ENCODE results near the gene LRRC3. TPM values are rescaled to one million over a fixed set of nuclear protein-coding genes. Genes with fewer than 3 reads are reported as not detected.

The LRRC3 gene
- total and polyA plus RNA-seq, 2 of the 4 experiments (the other 2 are of a cell fraction) = under 0.01 to 0.38 TPM

DNA sequence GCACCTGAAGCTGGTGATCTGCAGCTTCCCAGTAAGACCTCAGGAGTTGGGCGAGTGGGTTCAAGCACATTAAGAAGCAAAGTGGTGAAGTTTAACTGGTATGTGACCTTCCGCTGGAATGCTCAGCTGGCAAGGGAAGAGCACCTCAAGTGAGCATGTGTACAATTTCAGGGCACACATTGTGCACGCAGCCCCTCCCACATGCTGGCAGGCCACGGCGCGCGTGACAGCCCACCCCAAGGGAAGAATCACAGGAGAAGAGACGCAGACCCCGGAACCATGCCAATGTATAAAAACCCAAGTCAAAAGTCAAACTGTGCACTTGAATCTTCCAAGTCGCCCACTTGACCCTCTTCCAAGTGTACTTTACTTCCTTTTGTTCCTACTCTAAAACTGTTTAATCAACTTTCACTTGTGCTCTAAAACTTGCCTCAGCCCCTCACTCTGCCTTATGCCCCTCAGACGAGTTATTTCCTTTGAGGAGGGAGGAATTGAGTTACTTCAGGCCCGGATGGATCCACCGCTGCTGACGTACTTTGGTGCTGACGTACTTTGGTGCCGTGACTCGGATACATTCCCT, 20.0 kb downstream of the LRRC3 start:
- no peak overlapping the region for H2AK5ac ChIP-seq (ENCODE audit: low read depth, low read length)
- H3K4me2 ChIP-seq (ENCODE audit: low read depth, low read length) = no peak overlapping the region
- H3K79me1 ChIP-seq (ENCODE audit: low read depth in 1 of 2, low read length in 2 of 2) = no peaks in the 10 kb centered on the region
- H3K18ac ChIP-seq (ENCODE audit: low read depth, low read length) = no peak overlapping the region
- H3K4me1 ChIP-seq (ENCODE audit: control insufficient read depth, insufficient read depth, low read length) = no peaks in the 10 kb centered on the region
- no TSS peak for BruUV-seq (replicated peaks)
- intact Hi-C loops (cut with micrococcal nuclease) = no loop called here
- no peak overlapping the region for H3K9ac ChIP-seq (ENCODE audit: low read depth, low read length)
- H4K8ac ChIP-seq (ENCODE audit: low read depth in 2 of 2, low read length in 2 of 2) = no peak overlapping the region
- H3K9me1 ChIP-seq (ENCODE audit: insufficient read depth, low read length) = no peaks in the 10 kb centered on the region
- no peak overlapping the region for H2BK15ac ChIP-seq (ENCODE audit: low read depth, low read length)
- H3K9me3 ChIP-seq (ENCODE audit: control insufficient read depth, insufficient read depth, low read length) = no peaks in the 10 kb centered on the region
- DNase-seq = no peak
- H3K14ac ChIP-seq (replicated peaks; ENCODE audit: low read depth, low read length) = no peak overlapping the region
- no peak overlapping the region for H3K4me3 ChIP-seq (ENCODE audit: insufficient read depth, low read depth, low read length)
- H2AK9ac ChIP-seq (replicated peaks; ENCODE audit: low read depth, low read length, poor library complexity) = no peak overlapping the region
- H3K27ac ChIP-seq (ENCODE audit: insufficient read depth, low read length) = no peak overlapping the region
- H2BK5ac ChIP-seq (ENCODE audit: low read depth, low read length, poor library complexity, severe bottlenecking) = no peak overlapping the region
- H3K27me3 ChIP-seq (ENCODE audit: control insufficient read depth, insufficient read depth, low read length) = peaks cover 6% of the 10 kb centered on the region
- in situ Hi-C loops (cut with MboI; ENCODE audit: low sequenced_read_pairs) = no loop called here
- H2BK20ac ChIP-seq (ENCODE audit: low read depth, low read length) = no peak overlapping the region
- ChIA-PET CTCF (no interaction called here), POLR2A (ENCODE audit: unreplicated experiment) (no interaction called here)
- no peaks in the 10 kb centered on the region for H4K20me1 ChIP-seq (ENCODE audit: insufficient read depth, low read length)
- TF ChIP-seq POLR2A (IDR thresholded peaks at IDR 0.05; ENCODE audit: low read depth, low read length) = no peak
- TF ChIP-seq RCOR1 (IDR thresholded peaks at IDR 0.05; ENCODE audit: insufficient replicate concordance, low read length) = no peak
- TF ChIP-seq, protein P1, sequence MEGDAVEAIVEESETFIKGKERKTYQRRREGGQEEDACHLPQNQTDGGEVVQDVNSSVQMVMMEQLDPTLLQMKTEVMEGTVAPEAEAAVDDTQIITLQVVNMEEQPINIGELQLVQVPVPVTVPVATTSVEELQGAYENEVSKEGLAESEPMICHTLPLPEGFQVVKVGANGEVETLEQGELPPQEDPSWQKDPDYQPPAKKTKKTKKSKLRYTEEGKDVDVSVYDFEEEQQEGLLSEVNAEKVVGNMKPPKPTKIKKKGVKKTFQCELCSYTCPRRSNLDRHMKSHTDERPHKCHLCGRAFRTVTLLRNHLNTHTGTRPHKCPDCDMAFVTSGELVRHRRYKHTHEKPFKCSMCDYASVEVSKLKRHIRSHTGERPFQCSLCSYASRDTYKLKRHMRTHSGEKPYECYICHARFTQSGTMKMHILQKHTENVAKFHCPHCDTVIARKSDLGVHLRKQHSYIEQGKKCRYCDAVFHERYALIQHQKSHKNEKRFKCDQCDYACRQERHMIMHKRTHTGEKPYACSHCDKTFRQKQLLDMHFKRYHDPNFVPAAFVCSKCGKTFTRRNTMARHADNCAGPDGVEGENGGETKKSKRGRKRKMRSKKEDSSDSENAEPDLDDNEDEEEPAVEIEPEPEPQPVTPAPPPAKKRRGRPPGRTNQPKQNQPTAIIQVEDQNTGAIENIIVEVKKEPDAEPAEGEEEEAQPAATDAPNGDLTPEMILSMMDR (conservative IDR thresholded peaks at IDR 0.05; ENCODE audit: low read depth, low read length) = no peak
- no peak for TF ChIP-seq BHLHE40 (IDR thresholded peaks at IDR 0.05; ENCODE audit: low read depth, low read length)
- TF ChIP-seq FOS (IDR thresholded peaks at IDR 0.05; ENCODE audit: low read depth, low read length) = no peak
- TF ChIP-seq SMC3 (IDR thresholded peaks at IDR 0.05; ENCODE audit: low read depth, low read length) = no peak
- TF ChIP-seq, protein P2, sequence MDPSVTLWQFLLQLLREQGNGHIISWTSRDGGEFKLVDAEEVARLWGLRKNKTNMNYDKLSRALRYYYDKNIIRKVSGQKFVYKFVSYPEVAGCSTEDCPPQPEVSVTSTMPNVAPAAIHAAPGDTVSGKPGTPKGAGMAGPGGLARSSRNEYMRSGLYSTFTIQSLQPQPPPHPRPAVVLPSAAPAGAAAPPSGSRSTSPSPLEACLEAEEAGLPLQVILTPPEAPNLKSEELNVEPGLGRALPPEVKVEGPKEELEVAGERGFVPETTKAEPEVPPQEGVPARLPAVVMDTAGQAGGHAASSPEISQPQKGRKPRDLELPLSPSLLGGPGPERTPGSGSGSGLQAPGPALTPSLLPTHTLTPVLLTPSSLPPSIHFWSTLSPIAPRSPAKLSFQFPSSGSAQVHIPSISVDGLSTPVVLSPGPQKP (IDR thresholded peaks at IDR 0.05; ENCODE audit: borderline replicate concordance, low read depth, low read length) = no peak
- no peak for TF ChIP-seq MXI1 (IDR thresholded peaks at IDR 0.05; ENCODE audit: borderline replicate concordance, low read depth, low read length)
- no peak for TF ChIP-seq CEBPB (IDR thresholded peaks at IDR 0.05; ENCODE audit: low read depth, low read length)
- H2BK120ac ChIP-seq (ENCODE audit: low read depth, low read length) = no peak overlapping the region
- no peak for ATAC-seq (ENCODE audit: low read depth)
- 64% methylated on average over 2 of the region's 17 CpGs; no CpG with 5 or more reads in 1 of the 2 experiments for WGBS, 2 experiments (ENCODE audit: extremely low coverage in 2 of 2, insufficient read length in 1 of 2)
- no peak overlapping the region for H3K56ac ChIP-seq (ENCODE audit: extremely low read depth, insufficient read depth, low read length)
- H4K91ac ChIP-seq (ENCODE audit: insufficient read depth, low read depth, low read length) = no peak overlapping the region
- H2AFZ ChIP-seq (replicated peaks; ENCODE audit: low read length, poor library complexity) = no peak overlapping the region
- H3K4ac ChIP-seq (ENCODE audit: low read depth, low read length) = no peak overlapping the region
- H4K5ac ChIP-seq (ENCODE audit: low read depth, low read length) = no peak overlapping the region
- H3K23ac ChIP-seq (ENCODE audit: low read depth, low read length) = no peak overlapping the region
- dilution Hi-C loops (cut with HindIII; ENCODE audit: low sequenced_read_pairs, unreplicated experiment) = no loop called here
- H3K36me3 ChIP-seq (ENCODE audit: control insufficient read depth, insufficient read depth, low read length) = no peaks in the 10 kb centered on the region

All from IMR-90 (cell line).